Upper lobe of right lung (tissue), 1 donor: Measurements from ENCODE around the gene SLC25A18. TPM values are rescaled to one million over a fixed set of nuclear protein-coding genes. Genes with fewer than 3 reads are reported as not detected.
A peak's percentile ranks its signal among the peaks of the same experiment; 100 is the strongest.

Experiments used
- ATAC-seq: fragments of 200-7000 bp; cut with Tn5 transposase; one replicate; pipeline ENCODE4 v1.9.1; 2020; ENCODE audit warnings: mild to moderate bottlenecking, moderate library complexity
- DNase-seq: peaks from one replicate; pipeline ENCODE4 v3.0.0-alpha.2; 2020
- H3K27ac ChIP-seq: fragments of 200-600 bp; one replicate; pipeline ENCODE4 v1.8.0; 2022
- H3K27me3 ChIP-seq: fragments of 200-600 bp; one replicate; pipeline ENCODE4 v1.8.0; 2022; ENCODE audit warnings: mild to moderate bottlenecking
- H3K36me3 ChIP-seq: fragments of 200-600 bp; one replicate; pipeline ENCODE4 v1.8.0; 2022
- H3K4me1 ChIP-seq: fragments of 200-600 bp; one replicate; pipeline ENCODE4 v1.8.0; 2022
- H3K4me3 ChIP-seq: fragments of 200-600 bp; one replicate; pipeline ENCODE4 v1.8.0; 2022; ENCODE audit warnings: mild to moderate bottlenecking
- H3K9me3 ChIP-seq: fragments of 200-600 bp; one replicate; pipeline ENCODE4 v1.8.0; 2022
- intact Hi-C: fragments of 100-400 bp; cut with DNase I; formaldehyde crosslinking; loops from one replicate; pipeline ENCODE4 v1.11.0; 2022
- total RNA-seq: library from RNA; stranded (reverse); fragmentation: NEBNext Ultra II Directional; extraction: Animal tissue kit (Norgen Biotek cat#: 25700); gene quantifications from one replicate; pipeline ENCODE4 v1.2.1, GENCODE V29; 2021
- TF ChIP-seq, protein P1 (sequence below): fragments of 200-600 bp; IDR thresholded peaks from one replicate; pipeline ENCODE4 v1.8.0; 2022; ENCODE audit warnings: antibody characterized with exemption
- donor health status: DM: no; HTN: yes; CAD: no; lungs with severe emphysema.

The SLC25A18 gene
- total RNA-seq, 1 donor from 2014 or later = 1.2 TPM

GRCh38 chr22:17587629-17588028 is 24.3 kb downstream of the SLC25A18 start:
- ATAC-seq (peak; percentile 29), DNase-seq (peak; percentile 38)
- intact Hi-C loops = no loop called here
- H3K27me3 ChIP-seq = no peaks in the 10 kb centered on the region
- H3K4me3 ChIP-seq = no peak overlapping the region
- no peak overlapping the region for H3K27ac ChIP-seq
- TF ChIP-seq, protein P1, sequence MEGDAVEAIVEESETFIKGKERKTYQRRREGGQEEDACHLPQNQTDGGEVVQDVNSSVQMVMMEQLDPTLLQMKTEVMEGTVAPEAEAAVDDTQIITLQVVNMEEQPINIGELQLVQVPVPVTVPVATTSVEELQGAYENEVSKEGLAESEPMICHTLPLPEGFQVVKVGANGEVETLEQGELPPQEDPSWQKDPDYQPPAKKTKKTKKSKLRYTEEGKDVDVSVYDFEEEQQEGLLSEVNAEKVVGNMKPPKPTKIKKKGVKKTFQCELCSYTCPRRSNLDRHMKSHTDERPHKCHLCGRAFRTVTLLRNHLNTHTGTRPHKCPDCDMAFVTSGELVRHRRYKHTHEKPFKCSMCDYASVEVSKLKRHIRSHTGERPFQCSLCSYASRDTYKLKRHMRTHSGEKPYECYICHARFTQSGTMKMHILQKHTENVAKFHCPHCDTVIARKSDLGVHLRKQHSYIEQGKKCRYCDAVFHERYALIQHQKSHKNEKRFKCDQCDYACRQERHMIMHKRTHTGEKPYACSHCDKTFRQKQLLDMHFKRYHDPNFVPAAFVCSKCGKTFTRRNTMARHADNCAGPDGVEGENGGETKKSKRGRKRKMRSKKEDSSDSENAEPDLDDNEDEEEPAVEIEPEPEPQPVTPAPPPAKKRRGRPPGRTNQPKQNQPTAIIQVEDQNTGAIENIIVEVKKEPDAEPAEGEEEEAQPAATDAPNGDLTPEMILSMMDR = no peak
- H3K36me3 ChIP-seq = peaks cover 26% of the 10 kb centered on the region
- H3K9me3 ChIP-seq = no peaks in the 10 kb centered on the region
- no peaks in the 10 kb centered on the region for H3K4me1 ChIP-seq

DNA sequence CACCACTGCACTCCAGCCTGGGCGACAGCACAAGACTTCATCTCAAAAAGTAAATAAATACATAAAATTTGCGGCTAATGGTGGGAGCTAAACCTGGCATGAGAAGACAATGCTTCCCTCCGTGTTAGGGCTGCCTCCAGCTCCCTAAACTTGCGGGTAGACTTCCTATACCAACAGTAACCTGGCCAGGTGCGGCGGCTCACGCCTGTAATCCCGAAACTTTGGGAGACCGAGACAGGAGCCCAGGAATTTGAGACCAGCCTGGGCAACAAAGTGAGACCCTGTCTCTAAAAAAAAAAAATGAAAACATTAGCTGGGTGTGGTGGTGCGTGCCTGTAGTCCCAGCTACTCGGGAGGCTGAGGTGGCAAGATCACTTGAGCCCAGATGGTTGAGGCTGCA is 25.3 kb downstream of the SLC25A18 start:
- TF ChIP-seq, protein P1 = no peak
- peak; percentile 44 for DNase-seq
- intact Hi-C loops = no loop called here
- no peaks in the 10 kb centered on the region for H3K27me3 ChIP-seq
- H3K9me3 ChIP-seq = no peaks in the 10 kb centered on the region
- H3K36me3 ChIP-seq = peaks cover 36% of the 10 kb centered on the region
- H3K27ac ChIP-seq = no peak overlapping the region
- no peak overlapping the region for H3K4me3 ChIP-seq
- H3K4me1 ChIP-seq = no peaks in the 10 kb centered on the region
- ATAC-seq = no peak

DNA sequence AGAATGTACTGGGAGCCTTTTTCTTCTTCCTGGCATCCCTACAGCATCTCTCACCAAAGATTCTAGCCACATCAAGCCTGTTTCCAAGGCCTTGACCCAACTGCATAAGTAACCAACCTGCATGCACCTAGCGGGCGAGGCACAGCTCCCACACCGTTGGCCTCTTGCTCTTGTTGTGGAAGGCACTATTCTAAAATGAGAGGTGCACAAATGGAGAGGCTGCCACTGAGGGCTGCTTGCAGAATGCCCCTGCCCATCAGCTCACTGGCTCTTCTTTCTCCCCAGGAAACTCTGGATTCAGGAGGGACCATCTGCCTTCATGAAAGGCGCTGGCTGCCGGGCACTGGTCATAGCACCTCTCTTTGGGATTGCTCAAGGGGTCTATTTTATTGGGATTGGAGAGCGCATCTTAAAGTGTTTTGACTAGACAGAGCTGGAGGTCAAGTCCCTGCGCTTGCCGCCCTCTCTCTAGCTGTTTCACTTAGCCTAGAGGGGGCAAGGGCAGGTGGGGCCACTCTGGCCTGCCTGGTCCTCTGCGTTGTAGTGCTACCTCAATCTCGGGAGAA is 26.6 kb downstream of the SLC25A18 start:
- ATAC-seq = no peak
- TF ChIP-seq, protein P1 = no peak
- no peaks in the 10 kb centered on the region for H3K27me3 ChIP-seq
- H3K4me3 ChIP-seq = no peak overlapping the region
- no peaks in the 10 kb centered on the region for H3K9me3 ChIP-seq
- no peaks in the 10 kb centered on the region for H3K4me1 ChIP-seq
- peaks cover 49% of the 10 kb centered on the region for H3K36me3 ChIP-seq
- H3K27ac ChIP-seq = no peak overlapping the region
- peak; percentile 48 for DNase-seq
- intact Hi-C loops = no loop called here

GRCh38 chr22:17590586-17590985 is 27.3 kb downstream of the SLC25A18 start:
- Histone ChIP-seq H3K4me3 (no peak overlapping the region), H3K27ac (no peak overlapping the region), H3K9me3 (no peaks in the 10 kb centered on the region), H3K4me1 (no peaks in the 10 kb centered on the region), H3K36me3 (peaks cover 56% of the 10 kb centered on the region), H3K27me3 (no peaks in the 10 kb centered on the region)
- ATAC-seq (no peak), DNase-seq (peak; percentile 46)
- TF ChIP-seq, protein P1 = no peak
- intact Hi-C loops = no loop called here

- H3K4me1 ChIP-seq = no peaks in the 10 kb centered on the region
- DNase-seq = peak; percentile 23
- intact Hi-C loops = no loop called here
Measured at GRCh38 chr22:17592201-17592600, 28.9 kb downstream of the SLC25A18 start.

More at GRCh38 chr22:17592201-17592600, 28.9 kb downstream of the SLC25A18 start:
- Histone ChIP-seq H3K4me3 (no peak overlapping the region), H3K27ac (no peak overlapping the region), H3K36me3 (peaks cover 72% of the 10 kb centered on the region), H3K9me3 (no peaks in the 10 kb centered on the region), H3K27me3 (no peaks in the 10 kb centered on the region)
- no peak for ATAC-seq
- TF ChIP-seq, protein P1 = no peak
